A549 (cell line): ENCODE data around the gene NCCRP1.

Experiments
- CTCF ChIP-seq: fragments of >200 bp; sonication (Bioruptor Twin); formaldehyde crosslinking; IDR thresholded peaks from 3 replicates; pipeline ENCODE4 v1.5.1; 2016
- HMGXB4 ChIP-seq: fragments of 250-450 bp; sonication (Bioruptor Pico); IDR thresholded peaks from 2 replicates; pipeline ENCODE4 v1.5.0; 2021; ENCODE audit warnings: mild to moderate bottlenecking, moderate library complexity, borderline replicate concordance
- JUN ChIP-seq, 2 experiments: fragments of >200 bp; sonication (Bioruptor Twin); formaldehyde crosslinking; IDR thresholded peaks; 2 replicates in 1 of 2; 3 replicates in 1 of 2; pipeline ENCODE4 v1.6.1; 2016 to 2017
- POLR2A ChIP-seq: IDR thresholded peaks from 2 replicates; pipeline ENCODE4 v1.6.1; 2012; ENCODE audit warnings: mild to moderate bottlenecking, low read length
- ZNF302 ChIP-seq: fragments of 250-450 bp; sonication (Bioruptor Pico); IDR thresholded peaks from 2 replicates; pipeline ENCODE4 v1.9.0; 2021; ENCODE audit warnings: inconsistent platforms, mild to moderate bottlenecking, moderate library complexity

GRCh38 chr19:39205449-39205764 is 8.6 kb downstream of the NCCRP1 start:
- no peak for TF ChIP-seq CTCF
- TF ChIP-seq ZNF302: no peak
- no peak for TF ChIP-seq JUN (IDR thresholded peaks at IDR 0.05)
- TF ChIP-seq HMGXB4 (CRISPR knock-in tag): no peak
- no peak for TF ChIP-seq POLR2A
